BE2C (cell line): ENCODE measurements around the gene OSBPL8.
A peak's percentile ranks its signal among the peaks of the same experiment; 100 is the strongest.

Experiments used
- DNase-seq: peaks from one replicate; pipeline ENCODE4 v3.0.0-alpha.2; 2020
- H3K27me3 ChIP-seq: fragments of 250-450 bp; sonication (Bioruptor Pico); 2 replicates; pipeline ENCODE4 v1.5.1; 2020; ENCODE audit warnings: mild to moderate bottlenecking
- H3K36me3 ChIP-seq: fragments of 250-450 bp; sonication (Bioruptor Pico); 2 replicates; pipeline ENCODE4 v1.5.1; 2020; ENCODE audit warnings: mild to moderate bottlenecking
- H3K4me1 ChIP-seq: fragments of 250-450 bp; sonication (Bioruptor Pico); 2 replicates; pipeline ENCODE4 v1.5.1; 2020
- H3K4me3 ChIP-seq: 2 replicates; pipeline ENCODE4 v1.5.1; 2011; ENCODE audit warnings: low read depth, low read length
- H3K9me3 ChIP-seq: fragments of 250-450 bp; sonication (Bioruptor Pico); 2 replicates; pipeline ENCODE4 v1.5.1; 2020
- CTCF ChIP-seq: IDR thresholded peaks from 2 replicates; pipeline ENCODE4 v1.5.1; 2012; ENCODE audit warnings: mild to moderate bottlenecking, low read depth, low read length

Gene OSBPL8

GRCh38 chr12:76558684-76559399 is 729 bp downstream of the OSBPL8 start:
- Histone ChIP-seq H3K9me3 (no peaks in the 10 kb centered on the region), H3K27me3 (no peaks in the 10 kb centered on the region), H3K36me3 (no peaks in the 10 kb centered on the region), H3K4me1 (peaks cover 8% of the 10 kb centered on the region; the same call in 1 of the 2 replicates), H3K4me3 (peak overlapping the region; percentile 95)
- peak; percentile 68 for DNase-seq
- TF ChIP-seq CTCF = no peak

GRCh38 chr12:76556368-76556767 is 3.2 kb downstream of the OSBPL8 start:
- H3K36me3 ChIP-seq = no peaks in the 10 kb centered on the region
- H3K9me3 ChIP-seq = no peaks in the 10 kb centered on the region
- no peak for DNase-seq
- H3K4me1 ChIP-seq = peaks cover 6% of the 10 kb centered on the region
- no peak overlapping the region for H3K4me3 ChIP-seq
- TF ChIP-seq CTCF = no peak
- no peaks in the 10 kb centered on the region for H3K27me3 ChIP-seq

DNA sequence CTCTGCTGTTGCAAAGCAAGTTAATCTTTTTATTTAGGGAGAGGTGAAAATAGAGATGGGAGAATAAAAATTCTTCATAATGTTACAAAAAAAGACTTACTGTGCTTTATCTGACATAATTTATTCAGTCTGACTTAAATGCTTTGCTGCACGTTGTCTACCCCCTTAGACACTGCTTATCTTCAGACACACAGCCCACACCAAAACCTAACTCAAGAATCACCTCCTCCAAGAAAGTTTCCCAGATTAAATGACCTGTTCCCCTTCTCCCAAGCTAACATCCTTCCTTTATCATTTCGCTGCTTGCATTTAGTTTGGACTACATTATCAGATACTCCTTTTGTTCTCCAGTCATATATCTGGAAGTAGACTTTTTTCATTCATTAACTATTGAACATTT is 3.8 kb downstream of the OSBPL8 start:
- Histone ChIP-seq H3K27me3 (no peaks in the 10 kb centered on the region), H3K36me3 (no peaks in the 10 kb centered on the region), H3K9me3 (no peaks in the 10 kb centered on the region), H3K4me3 (no peak overlapping the region), H3K4me1 (peaks cover 6% of the 10 kb centered on the region)
- no peak for DNase-seq
- TF ChIP-seq CTCF = no peak

DNA sequence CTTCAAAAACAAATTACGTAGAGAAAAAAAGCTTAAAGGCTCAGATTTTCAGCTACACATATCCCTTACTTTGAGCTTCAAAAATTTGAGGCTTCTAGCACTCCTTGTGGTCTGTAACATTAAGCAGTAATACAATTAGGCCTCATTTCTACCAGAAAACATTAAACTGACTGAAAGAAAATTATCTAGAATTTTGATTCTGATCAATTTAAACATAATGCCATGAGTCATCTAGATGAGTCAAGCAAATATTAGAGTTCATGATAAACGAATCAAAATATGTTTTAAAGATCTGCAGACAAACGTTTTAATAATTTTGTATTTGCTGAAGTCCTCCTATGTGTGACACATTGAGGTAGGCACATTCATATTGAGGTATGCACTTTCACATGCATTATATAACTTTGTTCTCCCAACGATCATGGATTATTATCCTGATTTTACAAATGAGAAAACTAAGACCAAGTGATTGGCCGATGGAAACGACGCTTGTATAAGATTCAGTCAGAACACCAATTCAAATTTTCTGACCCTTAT is 4.3 kb downstream of the OSBPL8 start:
- TF ChIP-seq CTCF = 0 out of 2 replicates have a peak, but pooled peaks have one; percentile 23
- Histone ChIP-seq H3K9me3 (no peaks in the 10 kb centered on the region), H3K4me1 (peaks cover 6% of the 10 kb centered on the region), H3K4me3 (no peak overlapping the region), H3K27me3 (no peaks in the 10 kb centered on the region), H3K36me3 (no peaks in the 10 kb centered on the region)
- no peak for DNase-seq

- no peak for DNase-seq
- Histone ChIP-seq H3K36me3 (no peaks in the 10 kb centered on the region), H3K4me3 (no peak overlapping the region), H3K9me3 (no peaks in the 10 kb centered on the region), H3K27me3 (no peaks in the 10 kb centered on the region), H3K4me1 (peaks cover 6% of the 10 kb centered on the region)
- no peak for TF ChIP-seq CTCF
Measured at GRCh38 chr12:76554405-76555230, 5.0 kb downstream of the OSBPL8 start.
